ENCODE measurements around the gene MTHFSD.

MTHFSD gene

DNA sequence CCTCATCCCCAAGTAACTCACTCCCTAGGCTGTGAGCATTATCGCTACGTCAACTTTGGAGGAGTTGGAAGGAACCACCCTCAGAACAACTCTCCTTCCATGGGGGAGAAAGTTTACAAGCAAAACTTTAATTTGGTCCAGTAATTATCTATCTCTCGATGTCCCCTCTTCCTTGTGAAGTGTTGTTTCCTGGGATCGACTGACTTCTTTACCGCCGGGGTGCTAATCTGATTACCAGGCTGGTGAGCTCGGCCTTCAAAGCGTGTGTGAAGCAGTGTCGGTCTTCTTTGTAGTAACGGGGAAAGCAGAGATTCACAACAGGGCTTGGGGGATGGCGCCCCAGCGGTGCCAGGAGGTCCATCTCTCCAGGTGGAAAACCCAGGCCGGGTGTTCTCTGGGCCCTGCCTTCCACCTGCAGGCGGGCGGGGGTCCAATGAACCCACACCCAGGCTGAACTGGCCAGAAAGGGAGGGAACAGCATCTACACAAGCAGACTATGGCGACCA, 59.2 kb downstream of the MTHFSD start (continued):
- TF ChIP-seq PATZ1 (CRISPR knock-in tag; IDR thresholded peaks at IDR 0.05; ENCODE audit: borderline replicate concordance) = no peak
- no peak for TF ChIP-seq TOX (CRISPR knock-in tag; IDR thresholded peaks at IDR 0.05; ENCODE audit: borderline replicate concordance)
- no peak for TF ChIP-seq GLIS3 (CRISPR knock-in tag; IDR thresholded peaks at IDR 0.05)
- TF ChIP-seq SNAI2 (CRISPR knock-in tag; IDR thresholded peaks at IDR 0.05) = no peak
- no peak for TF ChIP-seq OSR1 (CRISPR knock-in tag; IDR thresholded peaks at IDR 0.05)
- no peak for TF ChIP-seq CREB5 (CRISPR knock-in tag; IDR thresholded peaks at IDR 0.05; ENCODE audit: low read depth)
- TF ChIP-seq ZNF565 (CRISPR knock-in tag; conservative IDR thresholded peaks at IDR 0.05; ENCODE audit: low read depth) = no peak
- no peak for TF ChIP-seq ZNF8 (CRISPR knock-in tag; IDR thresholded peaks at IDR 0.05)

GRCh38 chr16:86495357-86495701, 59.7 kb downstream of the MTHFSD start:
- ATAC-seq = no peak
- no peak for TF ChIP-seq ZNF70 (CRISPR knock-in tag; IDR thresholded peaks at IDR 0.05)
- TF ChIP-seq BACH2 (CRISPR knock-in tag; IDR thresholded peaks at IDR 0.05; ENCODE audit: borderline replicate concordance) = no peak
- TF ChIP-seq ZC3H10 (CRISPR knock-in tag; IDR thresholded peaks at IDR 0.05) = no peak
- no peak for TF ChIP-seq RARB (CRISPR knock-in tag; IDR thresholded peaks at IDR 0.05)
- TF ChIP-seq TSHZ2 (CRISPR knock-in tag; IDR thresholded peaks at IDR 0.05) = no peak
- TF ChIP-seq CSDC2 (CRISPR knock-in tag; IDR thresholded peaks at IDR 0.05) = no peak
- no peak for TF ChIP-seq ESRRG (CRISPR knock-in tag; IDR thresholded peaks at IDR 0.05)
- no peak for TF ChIP-seq ZFP3 (CRISPR knock-in tag; IDR thresholded peaks at IDR 0.05)

DNA sequence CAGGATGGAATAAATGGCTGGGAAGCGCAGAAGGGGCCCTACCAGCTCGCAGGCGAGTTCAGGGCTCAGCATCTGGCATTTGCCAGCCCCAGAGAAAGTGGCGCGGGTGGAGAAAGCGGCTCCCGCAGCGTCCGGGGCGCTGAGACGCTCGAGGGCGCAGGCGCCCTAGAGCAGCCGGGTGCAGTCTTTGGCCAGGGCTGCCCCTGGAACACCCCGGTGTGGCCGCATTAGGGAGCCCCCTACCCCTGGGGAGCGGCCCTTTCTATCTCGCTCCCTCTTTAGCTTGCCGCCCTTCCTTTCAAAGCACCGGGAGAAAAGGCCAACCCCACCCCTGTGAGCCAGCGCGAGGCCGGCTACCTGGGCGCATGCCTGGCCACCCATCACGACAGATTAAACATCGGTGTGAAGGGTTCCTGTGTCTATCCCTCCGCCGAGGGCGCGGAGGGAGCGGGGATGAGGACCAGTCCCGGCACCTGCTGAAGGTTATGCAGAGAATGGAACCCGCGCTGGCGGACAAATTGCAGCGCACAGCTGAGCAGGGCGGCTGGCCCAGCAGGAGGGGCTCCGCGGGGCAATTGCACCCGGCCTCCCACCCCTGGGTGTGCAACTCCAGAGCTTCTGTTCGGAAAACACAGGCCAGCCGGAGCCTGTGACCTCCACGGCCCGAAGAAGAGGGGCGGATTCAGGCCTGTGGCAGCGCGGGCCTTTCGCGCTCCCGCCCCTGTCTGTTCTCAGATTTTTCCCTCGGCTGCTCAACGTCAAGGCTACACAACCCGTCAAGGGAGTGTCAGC, 60.3 kb downstream of the MTHFSD start:
- TF ChIP-seq TOX (CRISPR knock-in tag; IDR thresholded peaks at IDR 0.05; ENCODE audit: borderline replicate concordance) (no peak), ZNF565 (CRISPR knock-in tag; conservative IDR thresholded peaks at IDR 0.05; ENCODE audit: low read depth) (no peak), ZC3H10 (CRISPR knock-in tag; IDR thresholded peaks at IDR 0.05) (no peak)
- TF ChIP-seq, protein P1, sequence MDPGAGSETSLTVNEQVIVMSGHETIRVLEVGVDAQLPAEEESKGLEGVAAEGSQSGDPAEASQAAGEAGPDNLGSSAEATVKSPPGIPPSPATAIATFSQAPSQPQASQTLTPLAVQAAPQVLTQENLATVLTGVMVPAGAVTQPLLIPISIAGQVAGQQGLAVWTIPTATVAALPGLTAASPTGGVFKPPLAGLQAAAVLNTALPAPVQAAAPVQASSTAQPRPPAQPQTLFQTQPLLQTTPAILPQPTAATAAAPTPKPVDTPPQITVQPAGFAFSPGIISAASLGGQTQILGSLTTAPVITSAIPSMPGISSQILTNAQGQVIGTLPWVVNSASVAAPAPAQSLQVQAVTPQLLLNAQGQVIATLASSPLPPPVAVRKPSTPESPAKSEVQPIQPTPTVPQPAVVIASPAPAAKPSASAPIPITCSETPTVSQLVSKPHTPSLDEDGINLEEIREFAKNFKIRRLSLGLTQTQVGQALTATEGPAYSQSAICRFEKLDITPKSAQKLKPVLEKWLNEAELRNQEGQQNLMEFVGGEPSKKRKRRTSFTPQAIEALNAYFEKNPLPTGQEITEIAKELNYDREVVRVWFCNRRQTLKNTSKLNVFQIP (CRISPR knock-in tag; IDR thresholded peaks at IDR 0.05; ENCODE audit: borderline replicate concordance, low read depth) = no peak
- no peak for ATAC-seq

DNA sequence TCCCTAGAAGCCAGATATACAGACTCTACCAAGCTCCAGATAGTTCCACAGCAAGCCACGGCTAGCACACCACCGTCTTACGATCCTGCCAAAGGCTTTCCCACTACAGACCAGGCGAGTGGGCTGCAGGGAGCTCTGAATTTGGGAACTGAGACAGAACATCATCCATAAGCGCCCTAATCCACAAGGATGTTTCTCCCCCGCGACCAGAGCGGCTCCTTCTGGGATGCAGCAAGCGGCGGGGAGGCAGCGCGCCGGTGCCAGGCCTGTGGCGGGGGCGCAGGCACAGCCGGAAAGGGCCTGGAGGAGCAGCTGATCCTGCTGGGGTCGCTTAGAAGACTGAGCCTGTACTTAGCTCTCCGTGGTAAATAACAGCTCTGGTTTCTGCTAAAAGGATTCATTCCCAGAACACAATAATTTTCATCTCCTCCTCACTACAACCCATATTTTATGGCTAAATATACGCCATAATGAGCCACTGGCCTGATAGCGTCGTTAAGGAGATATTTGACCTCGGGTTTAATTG, 60.9 kb downstream of the MTHFSD start:
- TF ChIP-seq ISL1 (CRISPR knock-in tag; IDR thresholded peaks at IDR 0.05) (no peak), GLIS3 (CRISPR knock-in tag; IDR thresholded peaks at IDR 0.05) (no peak), TOX (CRISPR knock-in tag; IDR thresholded peaks at IDR 0.05; ENCODE audit: borderline replicate concordance) (no peak), ZFP3 (CRISPR knock-in tag; IDR thresholded peaks at IDR 0.05) (no peak), ZNF70 (CRISPR knock-in tag; IDR thresholded peaks at IDR 0.05) (no peak), ARNTL (CRISPR knock-in tag; IDR thresholded peaks at IDR 0.05; ENCODE audit: borderline replicate concordance, low read depth) (no peak), PPARA (CRISPR knock-in tag; IDR thresholded peaks at IDR 0.05; ENCODE audit: borderline replicate concordance) (no peak), PATZ1 (CRISPR knock-in tag; IDR thresholded peaks at IDR 0.05; ENCODE audit: borderline replicate concordance) (no peak), ZNF8 (CRISPR knock-in tag; IDR thresholded peaks at IDR 0.05) (no peak), ZFP30 (CRISPR knock-in tag; IDR thresholded peaks at IDR 0.05) (no peak), ZNF565 (CRISPR knock-in tag; conservative IDR thresholded peaks at IDR 0.05; ENCODE audit: low read depth) (no peak), OSR1 (CRISPR knock-in tag; IDR thresholded peaks at IDR 0.05) (no peak), ZC3H10 (CRISPR knock-in tag; IDR thresholded peaks at IDR 0.05) (no peak), CREB5 (CRISPR knock-in tag; IDR thresholded peaks at IDR 0.05; ENCODE audit: low read depth) (no peak), CSDC2 (CRISPR knock-in tag; IDR thresholded peaks at IDR 0.05) (no peak)
- TF ChIP-seq, protein P1 (CRISPR knock-in tag; IDR thresholded peaks at IDR 0.05; ENCODE audit: borderline replicate concordance, low read depth) = no peak
- ATAC-seq = no peak
